D341Med (cell line): ENCODE measurements around the gene MT1A.
"Not testable (repeated sequence)": the region's sequence is repeated elsewhere in the genome, so short reads cannot be mapped to it uniquely, and the experiment has no call there.

ENCODE experiments used
- DNase-seq: peaks from one replicate; pipeline ENCODE4 v3.0.0; 2012; ENCODE audit warnings: low spot score

The MT1A gene

GRCh38 chr16:56610609-56611111 is 27.8 kb upstream of the MT1A start:
- DNase-seq = no peak

GRCh38 chr16:56611281-56611833 is 27.1 kb upstream of the MT1A start:
- DNase-seq = no peak

- DNase-seq = no peak
Observed at GRCh38 chr16:56613706-56614105, 24.8 kb upstream of the MT1A start.

- DNase-seq = no peak
Observed at GRCh38 chr16:56614549-56614991, 23.9 kb upstream of the MT1A start.

GRCh38 chr16:56615353-56615752 is 23.1 kb upstream of the MT1A start:
- no peak for DNase-seq

GRCh38 chr16:56616608-56617211 is 21.8 kb upstream of the MT1A start:
- DNase-seq = no peak

GRCh38 chr16:56617212-56618085 is 21.0 kb upstream of the MT1A start:
- no peak for DNase-seq

- DNase-seq = no peak
Observed at GRCh38 chr16:56618138-56618537, 20.3 kb upstream of the MT1A start.

- DNase-seq = no peak
Observed at GRCh38 chr16:56620339-56620897, 18.0 kb upstream of the MT1A start.

- not testable (repeated sequence) for DNase-seq
Observed at GRCh38 chr16:56621665-56622445, 16.6 kb upstream of the MT1A start.

GRCh38 chr16:56623184-56623583 is 15.3 kb upstream of the MT1A start:
- not testable (repeated sequence) for DNase-seq

GRCh38 chr16:56623637-56624036 is 14.8 kb upstream of the MT1A start:
- no peak for DNase-seq

GRCh38 chr16:56625140-56625942 is 13.1 kb upstream of the MT1A start, which contains the start of gene MT1E:
Gene MT1E, plus strand, starts transcription at chr16:56625781. Its CDS starts 71 bp downstream, at chr16:56625852.
- DNase-seq = no peak

- no peak for DNase-seq
Observed at GRCh38 chr16:56625943-56626654, 12.4 kb upstream of the MT1A start.

GRCh38 chr16:56626685-56627084 is 11.8 kb upstream of the MT1A start:
- no peak for DNase-seq

- no peak for DNase-seq
Observed at GRCh38 chr16:56628486-56629350, 9.7 kb upstream of the MT1A start.

GRCh38 chr16:56629531-56629930 is 8.9 kb upstream of the MT1A start:
- no peak for DNase-seq

GRCh38 chr16:56630134-56630533 is 8.3 kb upstream of the MT1A start:
- DNase-seq = no peak

GRCh38 chr16:56631197-56631596 is 7.3 kb upstream of the MT1A start:
- no peak for DNase-seq
